Epithelial cell of esophagus (primary cell): Measurements from ENCODE around the gene POLD3.
"Not testable (repeated sequence)": the region's sequence is repeated elsewhere in the genome, so short reads cannot be mapped to it uniquely, and the experiment has no call there.

ENCODE experiments used
- DNase-seq: peaks from one replicate; pipeline ENCODE4 v3.0.0; 2010; ENCODE audit warnings: low read depth
- H3K4me3 ChIP-seq: 2 replicates; pipeline ENCODE4 v1.5.1; 2011; ENCODE audit warnings: mild to moderate bottlenecking, low read length, control low read depth
- CTCF ChIP-seq: IDR thresholded peaks from 2 replicates; pipeline ENCODE4 v1.5.1; 2011; ENCODE audit warnings: low read depth, mild to moderate bottlenecking, low read length, control low read depth, inconsistent platforms; ENCODE audit not compliant: insufficient read depth; ENCODE audit errors: missing control alignments

Gene POLD3

GRCh38 chr11:74581954-74582547 lies 10.3 kb upstream of the POLD3 start:
- TF ChIP-seq CTCF = no peak
- no peak for DNase-seq
- no peak overlapping the region for H3K4me3 ChIP-seq

GRCh38 chr11:74583024-74583624 lies 9.3 kb upstream of the POLD3 start:
- H3K4me3 ChIP-seq = no peak overlapping the region

GRCh38 chr11:74590492-74590891 lies 1.9 kb upstream of the POLD3 start:
- not testable (repeated sequence) for DNase-seq

More at GRCh38 chr11:74583024-74583624, 9.3 kb upstream of the POLD3 start:
- TF ChIP-seq CTCF = no peak
- no peak for DNase-seq

GRCh38 chr11:74592063-74592440 lies 330 bp upstream of the POLD3 start:
- TF ChIP-seq CTCF = no peak
- peak overlapping the region; percentile 93 for H3K4me3 ChIP-seq
- DNase-seq = no peak

More at GRCh38 chr11:74590492-74590891, 1.9 kb upstream of the POLD3 start:
- not testable (repeated sequence) for H3K4me3 ChIP-seq

GRCh38 chr11:74593463-74593862 lies 1.1 kb downstream of the POLD3 start:
- peak overlapping the region; percentile 93 for H3K4me3 ChIP-seq
- no peak for TF ChIP-seq CTCF
- no peak for DNase-seq

GRCh38 chr11:74602637-74603556 lies 10.5 kb downstream of the POLD3 start:
- TF ChIP-seq CTCF = no peak
- DNase-seq = no peak
- no peak overlapping the region for H3K4me3 ChIP-seq

- DNase-seq = no peak
- TF ChIP-seq CTCF = no peak
- no peak overlapping the region for H3K4me3 ChIP-seq
Observed at GRCh38 chr11:74603845-74604244, 11.5 kb downstream of the POLD3 start.
